GM12878 (cell line): ENCODE data around the gene SAMD3. TPM values are rescaled to one million over a fixed set of nuclear protein-coding genes. Genes with fewer than 3 reads are reported as not detected.

Experiments used
- EZH2 ChIP-seq: IDR thresholded peaks from 2 replicates; pipeline ENCODE4 v1.6.1; 2012; ENCODE audit warnings: low read depth, mild to moderate bottlenecking, control low read depth, inconsistent platforms, low read length, borderline replicate concordance; ENCODE audit not compliant: control insufficient read depth
- FOXK2 ChIP-seq: fragments of 450-650 bp; IDR thresholded peaks from 2 replicates; pipeline ENCODE4 v1.6.1; 2017; ENCODE audit warnings: mild to moderate bottlenecking, moderate library complexity
- GABPA ChIP-seq: IDR thresholded peaks from 2 replicates; pipeline ENCODE4 v1.6.1; 2014; ENCODE audit warnings: antibody characterized with exemption, low read depth, mild to moderate bottlenecking, inconsistent platforms
- IKZF2 ChIP-seq, 2 experiments: fragments of 450-650 bp; IDR thresholded peaks; 2 replicates each; pipeline ENCODE4 v1.6.1; 2017; ENCODE audit warnings: mild to moderate bottlenecking in 2 of 2, moderate library complexity in 2 of 2
- IRF4 ChIP-seq: IDR thresholded peaks from 2 replicates; pipeline ENCODE4 v1.6.1; 2011; ENCODE audit warnings: low read depth, low read length
- MEF2A ChIP-seq: IDR thresholded peaks from 2 replicates; pipeline ENCODE4 v1.6.1; 2011; ENCODE audit warnings: low read depth, mild to moderate bottlenecking, low read length, moderate library complexity; ENCODE audit not compliant: insufficient read depth
- NR2C2 ChIP-seq: IDR thresholded peaks from 2 replicates; pipeline ENCODE4 v1.6.1; 2011; ENCODE audit warnings: borderline replicate concordance, low read depth; ENCODE audit not compliant: control insufficient read depth, insufficient read length
- SUPT20H ChIP-seq: IDR thresholded peaks from 2 replicates; pipeline ENCODE4 v1.6.1; 2011; ENCODE audit warnings: low read depth, mild to moderate bottlenecking, low read length, moderate library complexity, borderline replicate concordance; ENCODE audit not compliant: control insufficient read depth
- YBX1 ChIP-seq: fragments of 450-650 bp; IDR thresholded peaks from 2 replicates; pipeline ENCODE4 v1.6.1; 2016; ENCODE audit warnings: antibody characterized with exemption
- ZBED1 ChIP-seq: IDR thresholded peaks from 2 replicates; pipeline ENCODE4 v1.6.1; 2016; ENCODE audit warnings: borderline replicate concordance
- ZNF622 ChIP-seq: fragments of 450-650 bp; IDR thresholded peaks from 2 replicates; pipeline ENCODE4 v1.6.1; 2017; ENCODE audit warnings: mild to moderate bottlenecking, inconsistent platforms
- polyA plus RNA-seq, 11 experiments: library from polyadenylated mRNA; depleted of rRNA in 4 of 11; unstranded in 6 of 11; stranded (reverse) in 5 of 11; fragments of >200 nt; fragmentation: Nextera tagmentation in 4 of 11; fragmentation: Illumina TruSeq in 1 of 11; extraction: Ambion mirVana in 4 of 11; extraction: Trizol in 1 of 11; gene quantifications; 1 replicate in 1 of 11; 2 replicates in 10 of 11; pipeline versions ENCODE4 v1.2.1 to v1.2.3, GENCODE V29; 2011 to 2016; ENCODE audit warnings: inconsistent platforms in 2 of 11, missing spikeins in 2 of 11, low read depth in 1 of 11
- total RNA-seq, 4 experiments: library from RNA; depleted of rRNA in 3 of 4; stranded (reverse); fragments of >200 nt in 3 of 4; fragmentation: Illumina TruSeq in 1 of 4; extraction: Trizol in 1 of 4; gene quantifications; 2 replicates each; pipeline versions ENCODE4 v1.2.1 to v1.2.3, GENCODE V29; 2013 to 2021
- TF ChIP-seq, protein P1 (sequence below): IDR thresholded peaks from 2 replicates; pipeline ENCODE4 v1.6.1; 2011; ENCODE audit warnings: low read depth, mild to moderate bottlenecking, low read length, moderate library complexity, borderline replicate concordance; ENCODE audit errors: extremely low read depth
- TF ChIP-seq, protein P2 (sequence below): fragments of 450-650 bp; IDR thresholded peaks from 2 replicates; pipeline ENCODE4 v1.6.1; 2017; ENCODE audit warnings: antibody characterized with exemption, mild to moderate bottlenecking, moderate library complexity
- TF ChIP-seq, protein P3 (sequence below): IDR thresholded peaks from 2 replicates; pipeline ENCODE4 v1.6.1; 2012; ENCODE audit warnings: low read length, inconsistent platforms

SAMD3 gene
- total and polyA plus RNA-seq, 10 of the 15 experiments (the other 5 are each of a cell fraction or from before 2014, with no cell fraction given), result 0.04 to 2.3 (median 0.39) TPM; not detected in 2

DNA sequence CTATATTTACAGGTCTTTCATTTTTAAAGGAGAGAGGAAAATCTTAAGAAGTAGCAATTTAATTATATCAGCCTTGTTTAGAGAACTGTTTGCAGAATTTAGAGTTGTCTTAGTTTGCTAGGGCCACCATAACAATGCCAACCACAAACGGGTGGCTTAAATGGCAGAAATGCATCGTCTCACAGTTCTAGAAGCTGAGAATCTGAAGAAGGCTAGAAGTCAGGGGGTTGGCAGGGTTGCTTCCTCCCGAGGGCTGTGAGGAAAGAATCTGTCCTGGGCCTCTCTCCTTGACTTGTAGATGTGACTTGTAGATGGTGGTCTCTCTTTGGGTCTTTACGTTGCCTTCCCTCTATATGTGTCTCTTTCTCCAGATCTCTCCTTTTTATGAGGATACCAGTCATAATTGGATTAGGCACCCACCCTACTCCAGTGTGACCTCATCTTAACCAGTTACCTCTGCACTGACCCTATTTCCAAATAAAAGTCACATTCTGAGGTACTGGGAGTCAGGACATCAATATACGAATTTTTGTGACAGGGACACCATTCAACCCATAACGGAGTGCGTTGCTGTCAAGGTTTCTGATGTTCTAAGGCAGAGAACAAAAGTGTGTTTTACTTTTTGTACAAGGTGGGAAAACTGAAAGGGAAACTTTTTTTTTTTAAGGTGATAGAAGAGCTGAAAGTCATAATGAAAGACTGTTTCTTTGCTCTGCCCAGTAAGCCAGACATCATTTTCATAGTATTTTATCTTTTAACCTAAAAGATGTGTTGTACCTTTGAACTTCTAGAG is 84.4 kb downstream of the SAMD3 start (continued):
- TF ChIP-seq IKZF2 (IDR thresholded peaks at IDR 0.05) (0 out of 4 replicates have a peak, but pooled peaks of 1 of the 2 experiments have one; percentile 9), SUPT20H (no peak), IRF4 (peak; percentile 37; the same call in 1 of the 2 replicates), ZBED1 (no peak), YBX1 (no peak), EZH2 (no peak), MEF2A (no peak), ZNF622 (no peak), NR2C2 (no peak), FOXK2 (no peak), GABPA (no peak)
- TF ChIP-seq, protein P1, sequence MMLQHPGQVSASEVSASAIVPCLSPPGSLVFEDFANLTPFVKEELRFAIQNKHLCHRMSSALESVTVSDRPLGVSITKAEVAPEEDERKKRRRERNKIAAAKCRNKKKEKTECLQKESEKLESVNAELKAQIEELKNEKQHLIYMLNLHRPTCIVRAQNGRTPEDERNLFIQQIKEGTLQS, result no peak
- TF ChIP-seq, protein P2, sequence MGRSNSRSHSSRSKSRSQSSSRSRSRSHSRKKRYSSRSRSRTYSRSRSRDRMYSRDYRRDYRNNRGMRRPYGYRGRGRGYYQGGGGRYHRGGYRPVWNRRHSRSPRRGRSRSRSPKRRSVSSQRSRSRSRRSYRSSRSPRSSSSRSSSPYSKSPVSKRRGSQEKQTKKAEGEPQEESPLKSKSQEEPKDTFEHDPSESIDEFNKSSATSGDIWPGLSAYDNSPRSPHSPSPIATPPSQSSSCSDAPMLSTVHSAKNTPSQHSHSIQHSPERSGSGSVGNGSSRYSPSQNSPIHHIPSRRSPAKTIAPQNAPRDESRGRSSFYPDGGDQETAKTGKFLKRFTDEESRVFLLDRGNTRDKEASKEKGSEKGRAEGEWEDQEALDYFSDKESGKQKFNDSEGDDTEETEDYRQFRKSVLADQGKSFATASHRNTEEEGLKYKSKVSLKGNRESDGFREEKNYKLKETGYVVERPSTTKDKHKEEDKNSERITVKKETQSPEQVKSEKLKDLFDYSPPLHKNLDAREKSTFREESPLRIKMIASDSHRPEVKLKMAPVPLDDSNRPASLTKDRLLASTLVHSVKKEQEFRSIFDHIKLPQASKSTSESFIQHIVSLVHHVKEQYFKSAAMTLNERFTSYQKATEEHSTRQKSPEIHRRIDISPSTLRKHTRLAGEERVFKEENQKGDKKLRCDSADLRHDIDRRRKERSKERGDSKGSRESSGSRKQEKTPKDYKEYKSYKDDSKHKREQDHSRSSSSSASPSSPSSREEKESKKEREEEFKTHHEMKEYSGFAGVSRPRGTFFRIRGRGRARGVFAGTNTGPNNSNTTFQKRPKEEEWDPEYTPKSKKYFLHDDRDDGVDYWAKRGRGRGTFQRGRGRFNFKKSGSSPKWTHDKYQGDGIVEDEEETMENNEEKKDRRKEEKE, result no peak
- TF ChIP-seq, protein P3, sequence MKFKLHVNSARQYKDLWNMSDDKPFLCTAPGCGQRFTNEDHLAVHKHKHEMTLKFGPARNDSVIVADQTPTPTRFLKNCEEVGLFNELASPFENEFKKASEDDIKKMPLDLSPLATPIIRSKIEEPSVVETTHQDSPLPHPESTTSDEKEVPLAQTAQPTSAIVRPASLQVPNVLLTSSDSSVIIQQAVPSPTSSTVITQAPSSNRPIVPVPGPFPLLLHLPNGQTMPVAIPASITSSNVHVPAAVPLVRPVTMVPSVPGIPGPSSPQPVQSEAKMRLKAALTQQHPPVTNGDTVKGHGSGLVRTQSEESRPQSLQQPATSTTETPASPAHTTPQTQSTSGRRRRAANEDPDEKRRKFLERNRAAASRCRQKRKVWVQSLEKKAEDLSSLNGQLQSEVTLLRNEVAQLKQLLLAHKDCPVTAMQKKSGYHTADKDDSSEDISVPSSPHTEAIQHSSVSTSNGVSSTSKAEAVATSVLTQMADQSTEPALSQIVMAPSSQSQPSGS, result peak; percentile 61; the same call in 1 of the 2 replicates
